WTC11 (cell line): Measurements from ENCODE around the gene ALG14. TPM values are rescaled to one million over a fixed set of nuclear protein-coding genes. Genes with fewer than 3 reads are reported as not detected.

Experiments used
- ATAC-seq: fragments of 200-7000 bp; cut with Tn5 transposase; 2 replicates; pipeline ENCODE4 v1.10.0; 2021; ENCODE audit warnings: mild to moderate bottlenecking, moderate library complexity
- CTCF ChIA-PET: fragments of 300-600 bp; sonication (Branson Sonifier 250); formaldehyde crosslinking; loops from one replicate; lab custom pipeline; 2021; ENCODE audit warnings: antibody characterized with exemption; lab: Charles Lee
- POLR2A ChIA-PET: fragments of 350-600 bp; sonication (Branson Sonifier 250); formaldehyde crosslinking; loops from one replicate; lab custom pipeline; 2021; ENCODE audit warnings: antibody characterized with exemption; lab: Charles Lee
- DNase-seq: peaks from one replicate; pipeline ENCODE4 v3.0.0; 2021; ENCODE audit warnings: low spot score
- H3K27ac Mint-ChIP-seq: 2 replicates; pipeline ENCODE4 v1.8.0; 2021; ENCODE audit warnings: mixed read lengths
- H3K27me3 Mint-ChIP-seq: 2 replicates; pipeline ENCODE4 v1.8.0; 2021; ENCODE audit warnings: low read depth, mild to moderate bottlenecking, moderate library complexity, mixed read lengths
- H3K36me3 Mint-ChIP-seq: 2 replicates; pipeline ENCODE4 v1.8.0; 2021; ENCODE audit warnings: mixed read lengths
- H3K4me1 Mint-ChIP-seq: 2 replicates; pipeline ENCODE4 v1.8.0; 2022; ENCODE audit warnings: mixed read lengths
- H3K4me3 Mint-ChIP-seq: 2 replicates; pipeline ENCODE4 v1.8.0; 2021; ENCODE audit warnings: mild to moderate bottlenecking, moderate library complexity, mixed read lengths
- H3K9me3 Mint-ChIP-seq: 2 replicates; pipeline ENCODE4 v1.8.0; 2021; ENCODE audit warnings: mixed read lengths
- AR ChIP-seq: fragments of 250-450 bp; sonication (Bioruptor Pico); IDR thresholded peaks from 2 replicates; pipeline ENCODE4 v1.9.0; 2021; ENCODE audit warnings: mild to moderate bottlenecking
- ARID4B ChIP-seq: sonication (generic); formaldehyde crosslinking; IDR thresholded peaks from 2 replicates; pipeline ENCODE4 v1.8.0; 2023; ENCODE audit warnings: missing genetic modification reagents, mild to moderate bottlenecking, borderline replicate concordance
- CBFB ChIP-seq: sonication (generic); formaldehyde crosslinking; IDR thresholded peaks from 2 replicates; pipeline ENCODE4 v1.8.1; 2022; ENCODE audit warnings: mild to moderate bottlenecking, low read depth, missing genetic modification reagents
- CREB1 ChIP-seq: sonication (generic); formaldehyde crosslinking; IDR thresholded peaks from 2 replicates; pipeline ENCODE4 v1.8.0; 2023; ENCODE audit warnings: mild to moderate bottlenecking, missing genetic modification reagents
- CTCF ChIP-seq: fragments of 200-600 bp; IDR thresholded peaks from 2 replicates; pipeline ENCODE4 v1.8.0; 2022; ENCODE audit warnings: antibody characterized with exemption
- GRHL2 ChIP-seq: fragments of 250-450 bp; sonication (Bioruptor Pico); IDR thresholded peaks from 2 replicates; pipeline ENCODE4 v1.8.0; 2022; ENCODE audit warnings: mild to moderate bottlenecking, moderate library complexity; ENCODE audit not compliant: insufficient replicate concordance, severe bottlenecking
- GTF2I ChIP-seq: fragments of 250-450 bp; sonication (Bioruptor Pico); conservative IDR thresholded peaks from 2 replicates; pipeline ENCODE4 v1.4.0; 2021; ENCODE audit warnings: mild to moderate bottlenecking
- HMGA2 ChIP-seq: fragments of 250-450 bp; sonication (Bioruptor Pico); IDR thresholded peaks from 2 replicates; pipeline ENCODE4 v1.4.0; 2021; ENCODE audit warnings: mild to moderate bottlenecking, moderate library complexity
- HMGXB4 ChIP-seq: sonication (generic); formaldehyde crosslinking; IDR thresholded peaks from 2 replicates; pipeline ENCODE4 v1.8.1; 2023; ENCODE audit warnings: mild to moderate bottlenecking, moderate library complexity, missing genetic modification reagents
- MAX ChIP-seq: sonication (generic); formaldehyde crosslinking; IDR thresholded peaks from 2 replicates; pipeline ENCODE4 v1.8.0; 2022; ENCODE audit warnings: mild to moderate bottlenecking, missing genetic modification reagents
- MYBL2 ChIP-seq: sonication (generic); formaldehyde crosslinking; IDR thresholded peaks from 2 replicates; pipeline ENCODE4 v1.8.1; 2023; ENCODE audit warnings: mild to moderate bottlenecking, moderate library complexity, missing genetic modification reagents
- NFATC4 ChIP-seq: fragments of 250-450 bp; sonication (Bioruptor Pico); IDR thresholded peaks from 2 replicates; pipeline ENCODE4 v1.9.0; 2021; ENCODE audit warnings: mild to moderate bottlenecking
- NFYB ChIP-seq: sonication (generic); formaldehyde crosslinking; conservative IDR thresholded peaks from 2 replicates; pipeline ENCODE4 v1.8.0; 2022; ENCODE audit warnings: low read depth, missing genetic modification reagents
- NR1H2 ChIP-seq: sonication (generic); formaldehyde crosslinking; IDR thresholded peaks from 2 replicates; pipeline ENCODE4 v1.9.0; 2021; ENCODE audit warnings: mild to moderate bottlenecking, moderate library complexity, missing genetic modification reagents
- NR2C2 ChIP-seq: sonication (generic); formaldehyde crosslinking; IDR thresholded peaks from 2 replicates; pipeline ENCODE4 v1.8.0; 2022; ENCODE audit warnings: mild to moderate bottlenecking, missing genetic modification reagents
- PRRX2 ChIP-seq: fragments of 250-450 bp; sonication (Bioruptor Pico); IDR thresholded peaks from 2 replicates; pipeline ENCODE4 v1.8.0; 2021; ENCODE audit warnings: mild to moderate bottlenecking
- SMAD3 ChIP-seq: sonication (generic); formaldehyde crosslinking; IDR thresholded peaks from 2 replicates; pipeline ENCODE4 v1.8.0; 2022; ENCODE audit warnings: missing genetic modification reagents, mild to moderate bottlenecking, borderline replicate concordance
- SMAD4 ChIP-seq: sonication (generic); formaldehyde crosslinking; IDR thresholded peaks from 2 replicates; pipeline ENCODE4 v1.8.0; 2022; ENCODE audit warnings: mild to moderate bottlenecking, missing genetic modification reagents
- SOX15 ChIP-seq: fragments of 250-450 bp; sonication (Bioruptor Pico); IDR thresholded peaks from 2 replicates; pipeline ENCODE4 v1.9.0; 2021; ENCODE audit warnings: mild to moderate bottlenecking
- SP1 ChIP-seq: sonication (generic); formaldehyde crosslinking; conservative IDR thresholded peaks from 2 replicates; pipeline ENCODE4 v1.8.1; 2022; ENCODE audit warnings: missing genetic modification reagents
- TEAD1 ChIP-seq: sonication (generic); formaldehyde crosslinking; IDR thresholded peaks from 2 replicates; pipeline ENCODE4 v1.8.0; 2022; ENCODE audit warnings: mild to moderate bottlenecking, missing genetic modification reagents
- TEAD4 ChIP-seq: sonication (generic); formaldehyde crosslinking; IDR thresholded peaks from 2 replicates; pipeline ENCODE4 v1.8.0; 2022; ENCODE audit warnings: mild to moderate bottlenecking, missing genetic modification reagents
- USF1 ChIP-seq: sonication (generic); formaldehyde crosslinking; IDR thresholded peaks from 2 replicates; pipeline ENCODE4 v1.8.0; 2022; ENCODE audit warnings: mild to moderate bottlenecking, missing genetic modification reagents
- ZNF416 ChIP-seq: fragments of 250-450 bp; sonication (Bioruptor Pico); IDR thresholded peaks from 2 replicates; pipeline ENCODE4 v1.9.0; 2021; ENCODE audit warnings: mild to moderate bottlenecking, inconsistent platforms
- total RNA-seq: library from RNA; stranded (reverse); gene quantifications from 3 replicates; pipeline ENCODE4 v1.2.3, GENCODE V29; 2021

ALG14 gene
- total RNA-seq, 1 experiment from 2014 or later = 2.3 TPM

- no peak for TF ChIP-seq GRHL2 (CRISPR knock-in tag)
- TF ChIP-seq AR (CRISPR knock-in tag) = no peak
- no peak for TF ChIP-seq MAX (CRISPR knock-in tag)
- TF ChIP-seq CTCF = no peak
Observed at GRCh38 chr1:95007687-95008086, 65.1 kb downstream of the ALG14 start (continued).

GRCh38 chr1:95006681-95007080 lies 66.1 kb downstream of the ALG14 start:
- Mint-ChIP-seq H3K4me3 (no peak overlapping the region), H3K27me3 (no peaks in the 10 kb centered on the region), H3K27ac (no peak overlapping the region), H3K36me3 (no peaks in the 10 kb centered on the region), H3K4me1 (peaks cover 12% of the 10 kb centered on the region), H3K9me3 (no peaks in the 10 kb centered on the region)
- DNase-seq = no peak
- ATAC-seq = no peak
- ChIA-PET CTCF (no interaction called here), POLR2A (no interaction called here)
- no peak for TF ChIP-seq ARID4B (CRISPR knock-in tag)
- no peak for TF ChIP-seq NFYB (CRISPR knock-in tag)
- TF ChIP-seq NR2C2 (CRISPR knock-in tag) = no peak
- TF ChIP-seq TEAD1 (CRISPR knock-in tag) = no peak

- no peak overlapping the region for H3K4me3 Mint-ChIP-seq
- CTCF ChIA-PET = no interaction called here
- no peaks in the 10 kb centered on the region for H3K36me3 Mint-ChIP-seq
- DNase-seq (no peak), ATAC-seq (no peak)
- H3K27ac Mint-ChIP-seq = no peak overlapping the region
- H3K27me3 Mint-ChIP-seq = no peaks in the 10 kb centered on the region
- H3K9me3 Mint-ChIP-seq = no peaks in the 10 kb centered on the region
- peaks cover 12% of the 10 kb centered on the region for H3K4me1 Mint-ChIP-seq
- POLR2A ChIA-PET = no interaction called here
- no peak for TF ChIP-seq GRHL2 (CRISPR knock-in tag)
- no peak for TF ChIP-seq SMAD4
- no peak for TF ChIP-seq NFATC4
- no peak for TF ChIP-seq MYBL2
- TF ChIP-seq HMGXB4 (CRISPR knock-in tag) = no peak
- TF ChIP-seq CBFB (CRISPR knock-in tag) = no peak
- no peak for TF ChIP-seq HMGA2 (CRISPR knock-in tag)
- TF ChIP-seq ZNF416 (CRISPR knock-in tag) = no peak
- TF ChIP-seq CREB1 = no peak
- no peak for TF ChIP-seq SP1 (CRISPR knock-in tag)
- no peak for TF ChIP-seq USF1 (CRISPR knock-in tag)
- no peak for TF ChIP-seq TEAD4 (CRISPR knock-in tag)
- no peak for TF ChIP-seq SOX15 (CRISPR knock-in tag)
- no peak for TF ChIP-seq NFYB (CRISPR knock-in tag)
- no peak for TF ChIP-seq PRRX2 (CRISPR knock-in tag)
- no peak for TF ChIP-seq SMAD3
- no peak for TF ChIP-seq GTF2I
- TF ChIP-seq NR1H2 (CRISPR knock-in tag) = no peak
Observed at GRCh38 chr1:95005584-95005983, 67.2 kb downstream of the ALG14 start.
